ENCODE measurements around the gene GPATCH2L.

DNA sequence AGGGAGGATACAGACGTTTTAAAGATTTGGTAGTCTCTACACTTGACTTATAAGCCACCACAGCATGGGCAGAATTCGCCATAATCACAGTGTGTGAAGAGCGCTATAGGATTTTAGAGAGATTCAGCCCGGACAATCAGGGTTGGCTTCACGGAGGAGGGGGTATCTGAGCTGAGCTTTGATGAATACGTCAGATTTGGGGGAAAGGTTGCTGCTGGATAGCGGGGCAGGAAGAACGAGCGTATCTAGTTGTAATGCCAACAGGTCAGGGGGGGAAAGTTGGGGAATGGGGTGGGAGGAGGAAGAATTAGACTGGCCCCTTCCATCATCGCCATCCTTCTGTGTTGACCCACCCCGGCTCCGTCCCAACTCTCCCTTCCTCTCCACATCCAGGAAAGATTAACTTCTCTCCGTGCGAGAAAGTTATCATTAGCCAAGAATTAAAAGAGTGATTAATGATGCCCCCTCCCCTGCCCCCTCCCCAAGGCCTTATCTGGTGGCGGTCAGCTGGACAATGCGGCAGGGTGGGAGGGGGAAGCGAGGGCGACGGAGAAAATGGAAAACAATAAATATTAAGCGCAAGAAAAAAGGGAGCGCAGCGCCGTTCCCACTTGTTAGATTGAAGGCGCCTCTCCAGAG is 13.5 kb upstream of the GPATCH2L start:
- TF ChIP-seq, protein P1, sequence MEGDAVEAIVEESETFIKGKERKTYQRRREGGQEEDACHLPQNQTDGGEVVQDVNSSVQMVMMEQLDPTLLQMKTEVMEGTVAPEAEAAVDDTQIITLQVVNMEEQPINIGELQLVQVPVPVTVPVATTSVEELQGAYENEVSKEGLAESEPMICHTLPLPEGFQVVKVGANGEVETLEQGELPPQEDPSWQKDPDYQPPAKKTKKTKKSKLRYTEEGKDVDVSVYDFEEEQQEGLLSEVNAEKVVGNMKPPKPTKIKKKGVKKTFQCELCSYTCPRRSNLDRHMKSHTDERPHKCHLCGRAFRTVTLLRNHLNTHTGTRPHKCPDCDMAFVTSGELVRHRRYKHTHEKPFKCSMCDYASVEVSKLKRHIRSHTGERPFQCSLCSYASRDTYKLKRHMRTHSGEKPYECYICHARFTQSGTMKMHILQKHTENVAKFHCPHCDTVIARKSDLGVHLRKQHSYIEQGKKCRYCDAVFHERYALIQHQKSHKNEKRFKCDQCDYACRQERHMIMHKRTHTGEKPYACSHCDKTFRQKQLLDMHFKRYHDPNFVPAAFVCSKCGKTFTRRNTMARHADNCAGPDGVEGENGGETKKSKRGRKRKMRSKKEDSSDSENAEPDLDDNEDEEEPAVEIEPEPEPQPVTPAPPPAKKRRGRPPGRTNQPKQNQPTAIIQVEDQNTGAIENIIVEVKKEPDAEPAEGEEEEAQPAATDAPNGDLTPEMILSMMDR (IDR thresholded peaks at IDR 0.05): no peak
- TF ChIP-seq POLR2A (IDR thresholded peaks at IDR 0.05; ENCODE audit: low read depth): no peak
- no peak for TF ChIP-seq POLR2AphosphoS5 (IDR thresholded peaks at IDR 0.05)

Data from esophagus muscularis mucosa (tissue), 3 donors.